ENCODE results near the gene NUP58. TPM values are rescaled to one million over a fixed set of nuclear protein-coding genes. Genes with fewer than 3 reads are reported as not detected.

The NUP58 gene
- total and polyA plus RNA-seq, 10 of the 15 experiments (the other 5 are each of a cell fraction or from before 2014, with no cell fraction given) = 12.1 to 78.0 (median 48.9) TPM

- no peaks in the 10 kb centered on the region for H3K27me3 ChIP-seq (replicated peaks in 1 of 2; ENCODE audit: control insufficient read depth in 2 of 2, insufficient read depth in 2 of 2, low read length in 1 of 2)
- no peak overlapping the region for H3K4me2 ChIP-seq (ENCODE audit: control insufficient read depth, insufficient read depth)
- H3K27ac ChIP-seq (ENCODE audit: control insufficient read depth, insufficient read depth) = no peak overlapping the region
- in situ Hi-C loops (cut with MboI) (no loop called here), intact Hi-C loops (cut with micrococcal nuclease; ENCODE audit: unreplicated experiment) (no loop called here)
- ChIA-PET CTCF (no interaction called here), RAD21 (ENCODE audit: unreplicated experiment) (no interaction called here), SMC1A (ENCODE audit: uncharacterized antibody, unreplicated experiment) (no interaction called here), POLR2A (no interaction called here)
- H4K20me1 ChIP-seq (ENCODE audit: control insufficient read depth, insufficient read depth) = no peaks in the 10 kb centered on the region
- FAIRE-seq (no peak), ATAC-seq (no peak), DNase-seq (ENCODE audit: low read depth, low spot score) (no peak)
- no peaks in the 10 kb centered on the region for H3K79me2 ChIP-seq (ENCODE audit: control insufficient read depth, insufficient read depth, low read length)
- no peak overlapping the region for H3K4me3 ChIP-seq
- no peak overlapping the region for H2AFZ ChIP-seq (ENCODE audit: control insufficient read depth, low read depth, low read length)
- H3K9ac ChIP-seq (ENCODE audit: control insufficient read depth, insufficient read depth, low read length) = no peak overlapping the region
- H3K9me3 ChIP-seq (replicated peaks; ENCODE audit: control insufficient read depth, insufficient read depth, low read length) = no peaks in the 10 kb centered on the region
- no peaks in the 10 kb centered on the region for H3K4me1 ChIP-seq (ENCODE audit: control insufficient read depth, insufficient read depth, low read length)
- 98% methylated on average over 2 of the region's 2 CpGs for WGBS (ENCODE audit: insufficient coverage, insufficient replicate concordance, low lambda C conversion rate, missing lambda C conversion rate)
- BruUV-seq (replicated peaks) = no TSS peak
- no peaks in the 10 kb centered on the region; a peak in 1 of 4 replicates for H3K36me3 ChIP-seq (ENCODE audit: control insufficient read depth in 2 of 2, insufficient read depth in 2 of 2, low read length in 1 of 2)
- no peak for TF ChIP-seq CUX1 (IDR thresholded peaks at IDR 0.05; ENCODE audit: insufficient replicate concordance, low read depth, low read length)
- no peak for TF ChIP-seq SUZ12 (IDR thresholded peaks at IDR 0.05; ENCODE audit: unreplicated experiment)
- TF ChIP-seq MYC (IDR thresholded peaks at IDR 0.05; ENCODE audit: insufficient read depth, insufficient read length, insufficient replicate concordance, low read length, severe bottlenecking) = no peak
- TF ChIP-seq ZNF687 (IDR thresholded peaks at IDR 0.05) = no peak
- no peak for TF ChIP-seq ZNF217 (IDR thresholded peaks at IDR 0.05)
- no peak for TF ChIP-seq ELK1 (IDR thresholded peaks at IDR 0.05; ENCODE audit: low read depth, low read length)
- TF ChIP-seq BACH1 (IDR thresholded peaks at IDR 0.05; ENCODE audit: borderline replicate concordance) = no peak
- TF ChIP-seq IRF4 (IDR thresholded peaks at IDR 0.05; ENCODE audit: low read depth, low read length) = no peak
- TF ChIP-seq NR2C2 (IDR thresholded peaks at IDR 0.05; ENCODE audit: borderline replicate concordance, control insufficient read depth, insufficient read length, low read depth) = no peak
- no peak for TF ChIP-seq BMI1 (IDR thresholded peaks at IDR 0.05; ENCODE audit: borderline replicate concordance)
- no peak for TF ChIP-seq FOS (IDR thresholded peaks at IDR 0.05; ENCODE audit: borderline replicate concordance, extremely low read depth, insufficient read length)
- TF ChIP-seq GABPA (IDR thresholded peaks at IDR 0.05; ENCODE audit: low read depth) = no peak
- TF ChIP-seq YY1 (IDR thresholded peaks at IDR 0.05; ENCODE audit: low read depth, low read length) = no peak
- TF ChIP-seq POU2F2 (IDR thresholded peaks at IDR 0.05; ENCODE audit: borderline replicate concordance, low read depth, low read length) = no peak
- no peak for TF ChIP-seq PAX8 (IDR thresholded peaks at IDR 0.05)
Measured at GRCh38 chr13:25347151-25347550, 45.7 kb downstream of the NUP58 start.

Measured in GM12878 (cell line).